Measurements from ENCODE around the gene ASTN1.

Gene ASTN1

DNA sequence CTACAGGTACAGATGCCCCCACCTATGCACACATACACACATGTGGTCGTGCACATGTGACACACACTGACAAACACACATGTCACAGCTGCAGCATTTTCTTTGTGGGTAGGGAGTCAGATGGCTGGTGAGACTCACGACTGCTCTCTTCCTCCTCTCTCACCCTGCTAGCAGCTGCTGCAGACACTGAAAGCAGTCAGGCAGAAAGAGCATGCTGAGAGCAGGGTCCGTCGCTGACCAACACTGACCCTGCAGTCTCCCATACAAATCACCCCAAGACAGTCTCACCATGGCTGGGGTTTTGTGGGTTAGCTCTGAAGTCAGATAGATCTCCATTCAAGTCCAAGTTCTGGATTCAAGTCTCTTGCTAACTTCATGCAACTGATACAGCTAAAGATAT is 188.3 kb downstream of the ASTN1 start:
- DNase-seq (ENCODE audit: low read depth in 2 of 2) = no peak
- H3K4me3 ChIP-seq (replicated peaks in 1 of 2; ENCODE audit: low read depth in 2 of 2, low read length in 2 of 2) = no peak overlapping the region
- no peak for TF ChIP-seq CTCF (IDR thresholded peaks at IDR 0.05; ENCODE audit: low read depth, low read length)

- DNase-seq (ENCODE audit: low read depth in 2 of 2) = no peak
- TF ChIP-seq CTCF (IDR thresholded peaks at IDR 0.05; ENCODE audit: low read depth, low read length) = no peak
- no peak overlapping the region for H3K4me3 ChIP-seq (replicated peaks in 1 of 2; ENCODE audit: low read depth in 2 of 2, low read length in 2 of 2)
Measured at GRCh38 chr1:176964687-176965086, 199.8 kb downstream of the ASTN1 start.

DNA sequence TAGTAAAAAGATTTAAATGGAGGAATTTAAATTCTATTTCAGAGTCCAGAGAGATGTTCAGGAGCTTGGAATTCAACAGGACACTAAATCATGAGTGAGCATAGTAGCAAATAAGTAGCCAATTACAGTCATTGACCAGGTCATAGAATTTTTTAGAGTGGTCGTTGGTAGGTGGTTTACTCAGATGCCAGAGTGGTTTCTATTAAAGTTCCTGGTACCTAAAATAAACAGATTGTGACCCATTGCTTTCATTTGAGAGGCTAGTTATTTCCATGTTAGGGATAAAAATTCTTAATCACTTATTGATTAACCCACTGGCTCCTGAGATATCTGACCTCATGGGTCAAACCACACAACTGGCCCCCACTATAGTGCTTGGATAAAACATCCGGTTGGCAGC is 201.3 kb downstream of the ASTN1 start:
- no peak overlapping the region for H3K4me3 ChIP-seq (replicated peaks in 1 of 2; ENCODE audit: low read depth in 2 of 2, low read length in 2 of 2)
- DNase-seq (ENCODE audit: low read depth in 2 of 2) = no peak
- no peak for TF ChIP-seq CTCF (IDR thresholded peaks at IDR 0.05; ENCODE audit: low read depth, low read length)

GRCh38 chr1:176961678-176962077 is 202.8 kb downstream of the ASTN1 start:
- H3K4me3 ChIP-seq (replicated peaks in 1 of 2; ENCODE audit: low read depth in 2 of 2, low read length in 2 of 2) = no peak overlapping the region
- DNase-seq (ENCODE audit: low read depth in 2 of 2) = no peak
- TF ChIP-seq CTCF (IDR thresholded peaks at IDR 0.05; ENCODE audit: low read depth, low read length) = no peak

DNA sequence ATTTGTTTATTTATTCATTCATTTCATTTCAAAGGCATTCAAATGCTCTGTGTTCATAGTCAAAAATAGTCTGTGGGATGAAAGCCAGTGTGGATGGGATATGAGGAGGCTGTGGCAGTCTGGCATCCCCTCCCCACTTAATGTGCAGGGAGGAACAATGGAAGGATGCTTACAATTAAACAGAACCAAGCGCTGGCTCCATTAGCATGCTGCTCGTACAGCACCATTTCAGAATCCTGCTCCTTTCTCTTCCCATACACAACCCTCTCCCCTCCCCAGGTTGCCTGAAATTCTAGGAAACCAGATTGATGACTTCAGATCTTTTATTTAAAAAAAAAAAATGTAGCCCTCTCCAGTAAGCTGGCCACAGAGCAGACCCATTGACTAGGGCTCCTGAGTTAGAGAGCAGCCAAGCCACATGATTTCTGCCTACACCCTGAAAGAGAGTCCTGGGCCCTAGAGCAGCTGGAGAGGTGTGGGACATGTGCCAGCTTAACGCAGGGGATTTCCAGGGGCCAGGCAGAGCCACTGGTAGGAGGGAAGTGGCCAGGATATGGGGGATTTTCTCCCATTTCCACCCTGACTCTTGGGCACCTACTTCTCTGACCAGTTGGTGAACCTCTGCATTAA is 205.2 kb downstream of the ASTN1 start:
- H3K4me3 ChIP-seq (replicated peaks in 1 of 2; ENCODE audit: low read depth in 2 of 2, low read length in 2 of 2) = no peak overlapping the region
- no peak for DNase-seq (ENCODE audit: low read depth in 2 of 2)
- TF ChIP-seq CTCF (IDR thresholded peaks at IDR 0.05; ENCODE audit: low read depth, low read length) = no peak

DNA sequence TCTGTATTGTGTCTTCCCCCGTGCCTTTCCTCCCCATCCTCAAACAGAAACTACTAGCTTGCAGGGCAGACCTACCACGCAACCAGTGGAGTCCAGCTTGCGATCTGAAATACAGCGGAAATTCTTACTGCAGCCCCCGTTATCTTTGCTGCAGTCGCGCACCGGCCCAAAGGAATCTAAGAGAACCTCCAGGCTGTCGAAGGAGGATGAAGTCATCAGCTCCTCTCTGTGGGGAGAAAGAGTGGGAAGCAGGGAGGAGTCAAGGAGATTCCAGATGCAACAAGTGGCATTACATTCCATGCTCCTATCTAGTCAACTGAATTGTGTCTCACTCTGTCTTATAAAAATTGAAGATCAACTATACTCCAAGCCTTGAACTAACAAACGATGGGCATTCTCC is 206.9 kb downstream of the ASTN1 start:
- no peak overlapping the region for H3K4me3 ChIP-seq (replicated peaks in 1 of 2; ENCODE audit: low read depth in 2 of 2, low read length in 2 of 2)
- no peak for TF ChIP-seq CTCF (IDR thresholded peaks at IDR 0.05; ENCODE audit: low read depth, low read length)
- DNase-seq (ENCODE audit: low read depth in 2 of 2) = no peak

DNA sequence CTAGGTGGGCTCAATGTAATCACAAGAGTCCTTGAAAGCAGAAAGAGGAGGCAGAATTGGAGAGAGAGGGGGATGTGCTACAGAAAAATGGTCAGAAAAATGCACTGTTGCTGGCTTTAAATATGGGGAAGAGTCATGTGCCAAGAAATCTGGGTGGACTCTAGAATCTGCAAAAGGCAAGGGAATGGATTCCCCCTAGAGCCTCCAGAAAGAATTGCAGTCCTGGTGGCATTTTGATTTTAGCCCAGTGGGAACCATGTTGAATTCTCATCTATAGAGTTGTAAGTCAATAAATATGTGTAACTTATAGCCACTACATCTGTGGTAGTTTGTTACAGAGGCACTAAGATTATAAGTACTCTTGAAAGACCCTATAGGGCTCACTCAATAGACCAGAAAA is 210.3 kb downstream of the ASTN1 start:
- peak in 1 of 2 donors; percentile 4 for DNase-seq (ENCODE audit: low read depth in 2 of 2)
- no peak overlapping the region for H3K4me3 ChIP-seq (replicated peaks in 1 of 2; ENCODE audit: low read depth in 2 of 2, low read length in 2 of 2)
- no peak for TF ChIP-seq CTCF (IDR thresholded peaks at IDR 0.05; ENCODE audit: low read depth, low read length)

Measured in cardiac fibroblast (primary cell).